A549 (cell line): ENCODE results near the gene SPATA31E1. TPM values are rescaled to one million over a fixed set of nuclear protein-coding genes. Genes with fewer than 3 reads are reported as not detected.

Experiments used
- ATAC-seq, 2 experiments: fragments of 200-7000 bp in 1 of 2; fragments of >200 bp in 1 of 2; cut with Nextera tagmentation in 1 of 2; cut with Tn5 transposase in 1 of 2; 3 replicates each; pipeline versions ENCODE4 v1.8.0 to v1.9.1; 2018 to 2020; ENCODE audit warnings: mild to moderate bottlenecking in 1 of 2, moderate library complexity in 1 of 2
- CTCF ChIA-PET: fragments of 300-600 bp; sonication (Branson Sonifier 250); formaldehyde crosslinking; extraction: SDS; loops from one replicate; lab custom pipeline; 2021; ENCODE audit warnings: antibody characterized with exemption, inconsistent platforms; lab: Yijun Ruan, JAX
- POLR2A ChIA-PET: fragments of 350-600 bp; formaldehyde crosslinking; extraction: SDS; loops from one replicate; lab custom pipeline; 2021; ENCODE audit warnings: antibody characterized with exemption, inconsistent platforms; lab: Yijun Ruan, JAX
- DNase-seq, 2 experiments: peaks; one replicate each; pipeline versions ENCODE4 v3.0.0 to v3.0.0-alpha.2; 2011 to 2016; ENCODE audit warnings: low read depth in 1 of 2, low spot score in 1 of 2
- FAIRE-seq: peaks from 2 replicates; lab custom pipeline; 2011; peaks lifted over from hg19 to GRCh38; lab: Jason Lieb, UNC
- H3K27ac ChIP-seq, 2 experiments: fragments of >200 bp; sonication (Bioruptor Twin); formaldehyde crosslinking; 3 replicates each; pipeline ENCODE4 v1.5.1; 2016 to 2017
- H3K4me1 ChIP-seq: fragments of >200 bp; sonication (Bioruptor Twin); formaldehyde crosslinking; 3 replicates; pipeline ENCODE4 v1.6.1; 2016
- H3K4me2 ChIP-seq: fragments of >200 bp; sonication (Bioruptor Twin); formaldehyde crosslinking; 3 replicates; pipeline ENCODE4 v1.6.1; 2016
- H3K4me3 ChIP-seq: fragments of >200 bp; sonication (Bioruptor Twin); formaldehyde crosslinking; 3 replicates; pipeline ENCODE4 v1.5.1; 2016
- H3K9me3 ChIP-seq: fragments of >200 bp; sonication (Bioruptor Twin); formaldehyde crosslinking; 3 replicates; pipeline ENCODE4 v1.6.1; 2016
- BCL3 ChIP-seq: fragments of >200 bp; sonication (Bioruptor Twin); formaldehyde crosslinking; IDR thresholded peaks from 3 replicates; pipeline ENCODE4 v1.6.1; 2016
- CHD4 ChIP-seq: fragments of 200-600 bp; sonication (generic); IDR thresholded peaks from 2 replicates; pipeline ENCODE4 v1.6.1; 2016; ENCODE audit warnings: antibody characterized with exemption, mild to moderate bottlenecking, borderline replicate concordance
- EHF ChIP-seq: fragments of 250-450 bp; sonication (Bioruptor Pico); IDR thresholded peaks from 2 replicates; pipeline ENCODE4 v1.5.0; 2020; ENCODE audit warnings: mild to moderate bottlenecking
- ESRRA ChIP-seq: fragments of 150-350 bp; IDR thresholded peaks from 2 replicates; pipeline ENCODE4 v1.6.1; 2014; ENCODE audit warnings: mild to moderate bottlenecking, low read length, borderline replicate concordance
- FOSL2 ChIP-seq, 2 experiments: fragments of 450-650 bp in 1 of 2; fragments of >200 bp in 1 of 2; sonication (Bioruptor Twin) in 1 of 2; formaldehyde crosslinking; IDR thresholded peaks; 2 replicates each; pipeline versions ENCODE4 v1.5.0 to v1.6.1; 2016 to 2020; ENCODE audit warnings: mild to moderate bottlenecking in 1 of 2, moderate library complexity in 1 of 2
- FOXS1 ChIP-seq: fragments of 250-450 bp; sonication (Bioruptor Pico); IDR thresholded peaks from 2 replicates; pipeline ENCODE4 v1.5.0; 2020; ENCODE audit warnings: mild to moderate bottlenecking, moderate library complexity
- HDAC2 ChIP-seq: fragments of 200-600 bp; sonication (generic); IDR thresholded peaks from 2 replicates; pipeline ENCODE4 v1.6.1; 2016
- HOXA7 ChIP-seq: fragments of 250-450 bp; sonication (Bioruptor Pico); IDR thresholded peaks from 2 replicates; pipeline ENCODE4 v1.5.0; 2020; ENCODE audit warnings: mild to moderate bottlenecking, moderate library complexity
- HOXB5 ChIP-seq: fragments of 250-450 bp; sonication (Bioruptor Pico); IDR thresholded peaks from 2 replicates; pipeline ENCODE4 v1.5.0; 2020; ENCODE audit warnings: mild to moderate bottlenecking, moderate library complexity
- MAZ ChIP-seq: fragments of 150-350 bp; IDR thresholded peaks from 2 replicates; pipeline ENCODE4 v1.6.1; 2014; ENCODE audit warnings: antibody characterized with exemption, low read depth, low read length, borderline replicate concordance
- NFE2L2 ChIP-seq: fragments of 150-350 bp; conservative IDR thresholded peaks from 2 replicates; pipeline ENCODE4 v1.6.1; 2014; ENCODE audit warnings: low read length
- RARB ChIP-seq: fragments of 250-450 bp; sonication (Bioruptor Pico); IDR thresholded peaks from 2 replicates; pipeline ENCODE4 v1.8.0; 2021; ENCODE audit warnings: mild to moderate bottlenecking, moderate library complexity
- REST ChIP-seq: fragments of 200-600 bp; sonication (generic); IDR thresholded peaks from 2 replicates; pipeline ENCODE4 v1.6.1; 2016; ENCODE audit warnings: antibody characterized with exemption, mild to moderate bottlenecking, moderate library complexity
- SMC3 ChIP-seq: fragments of >200 bp; sonication (Bioruptor Twin); formaldehyde crosslinking; IDR thresholded peaks from 3 replicates; pipeline ENCODE4 v1.6.1; 2018; ENCODE audit warnings: inconsistent platforms
- polyA plus RNA-seq, 4 experiments: library from polyadenylated mRNA; depleted of rRNA in 3 of 4; stranded (reverse); fragments of >200 nt; fragmentation: RNase III in 1 of 4; extraction: RNeasy Plus Mini Kit Qiagen cat#74134 plus additional on column Dnase treatment in 1 of 4; gene quantifications; 2 replicates in 3 of 4; 3 replicates in 1 of 4; pipeline ENCODE4 v1.2.3, GENCODE V29; 2011 to 2017
- TF ChIP-seq, protein P1 (sequence below): fragments of 250-450 bp; sonication (Bioruptor Pico); IDR thresholded peaks from 2 replicates; pipeline ENCODE4 v1.5.0; 2020; ENCODE audit warnings: low read depth, mild to moderate bottlenecking, moderate library complexity
- TF ChIP-seq, protein P2 (sequence below): fragments of >200 bp; sonication (Bioruptor Twin); formaldehyde crosslinking; IDR thresholded peaks from 3 replicates; pipeline ENCODE4 v1.5.1; 2016
- TF ChIP-seq, protein P3 (sequence below): IDR thresholded peaks from 2 replicates; pipeline ENCODE4 v1.6.1; 2012; ENCODE audit warnings: low read depth, borderline replicate concordance

Gene SPATA31E1
- polyA plus RNA-seq, 2 of the 4 experiments (the other 2 are of a cell fraction), result not detected

GRCh38 chr9:87875060-87875459, 7.6 kb upstream of the SPATA31E1 start:
- DNase-seq (no peak), ATAC-seq (no peak), FAIRE-seq (no peak)
- Histone ChIP-seq H3K27ac (0 out of 6 replicates have a peak overlapping the region, but pooled peaks of 1 of the 2 experiments have one; percentile 8), H3K4me3 (no peak overlapping the region), H3K4me1 (peaks cover 17% of the 10 kb centered on the region; the same call in 2 of the 3 replicates), H3K9me3 (peaks cover 14% of the 10 kb centered on the region), H3K4me2 (no peak overlapping the region)
- TF ChIP-seq EHF (no peak), RARB (CRISPR knock-in tag) (no peak), NFE2L2 (no peak), FOSL2 (IDR thresholded peaks at IDR 0.05) (no peak), FOSL2 (CRISPR knock-in tag; IDR thresholded peaks at IDR 0.05) (no peak), HDAC2 (no peak), HOXB5 (CRISPR knock-in tag) (no peak), MAZ (no peak), CHD4 (no peak), HOXA7 (CRISPR knock-in tag) (no peak), BCL3 (no peak), ESRRA (no peak), REST (no peak), SMC3 (no peak), FOXS1 (no peak)
- TF ChIP-seq, protein P1, sequence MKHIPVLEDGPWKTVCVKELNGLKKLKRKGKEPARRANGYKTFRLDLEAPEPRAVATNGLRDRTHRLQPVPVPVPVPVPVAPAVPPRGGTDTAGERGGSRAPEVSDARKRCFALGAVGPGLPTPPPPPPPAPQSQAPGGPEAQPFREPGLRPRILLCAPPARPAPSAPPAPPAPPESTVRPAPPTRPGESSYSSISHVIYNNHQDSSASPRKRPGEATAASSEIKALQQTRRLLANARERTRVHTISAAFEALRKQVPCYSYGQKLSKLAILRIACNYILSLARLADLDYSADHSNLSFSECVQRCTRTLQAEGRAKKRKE (CRISPR knock-in tag), result no peak
- TF ChIP-seq, protein P2, sequence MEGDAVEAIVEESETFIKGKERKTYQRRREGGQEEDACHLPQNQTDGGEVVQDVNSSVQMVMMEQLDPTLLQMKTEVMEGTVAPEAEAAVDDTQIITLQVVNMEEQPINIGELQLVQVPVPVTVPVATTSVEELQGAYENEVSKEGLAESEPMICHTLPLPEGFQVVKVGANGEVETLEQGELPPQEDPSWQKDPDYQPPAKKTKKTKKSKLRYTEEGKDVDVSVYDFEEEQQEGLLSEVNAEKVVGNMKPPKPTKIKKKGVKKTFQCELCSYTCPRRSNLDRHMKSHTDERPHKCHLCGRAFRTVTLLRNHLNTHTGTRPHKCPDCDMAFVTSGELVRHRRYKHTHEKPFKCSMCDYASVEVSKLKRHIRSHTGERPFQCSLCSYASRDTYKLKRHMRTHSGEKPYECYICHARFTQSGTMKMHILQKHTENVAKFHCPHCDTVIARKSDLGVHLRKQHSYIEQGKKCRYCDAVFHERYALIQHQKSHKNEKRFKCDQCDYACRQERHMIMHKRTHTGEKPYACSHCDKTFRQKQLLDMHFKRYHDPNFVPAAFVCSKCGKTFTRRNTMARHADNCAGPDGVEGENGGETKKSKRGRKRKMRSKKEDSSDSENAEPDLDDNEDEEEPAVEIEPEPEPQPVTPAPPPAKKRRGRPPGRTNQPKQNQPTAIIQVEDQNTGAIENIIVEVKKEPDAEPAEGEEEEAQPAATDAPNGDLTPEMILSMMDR, result no peak
- TF ChIP-seq, protein P3, sequence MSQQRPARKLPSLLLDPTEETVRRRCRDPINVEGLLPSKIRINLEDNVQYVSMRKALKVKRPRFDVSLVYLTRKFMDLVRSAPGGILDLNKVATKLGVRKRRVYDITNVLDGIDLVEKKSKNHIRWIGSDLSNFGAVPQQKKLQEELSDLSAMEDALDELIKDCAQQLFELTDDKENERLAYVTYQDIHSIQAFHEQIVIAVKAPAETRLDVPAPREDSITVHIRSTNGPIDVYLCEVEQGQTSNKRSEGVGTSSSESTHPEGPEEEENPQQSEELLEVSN, result no peak
- ChIA-PET CTCF (interaction anchor here (1.4 to 2.1 kb wide), 2 partner anchors 9 to 62 kb away, joined by 5 to 11 read pairs; no protein-coding TSS in a partner anchor), POLR2A (no interaction called here)
